Lower leg skin (tissue), 4 donors: ENCODE data around the gene GNB5. TPM values are rescaled to one million over a fixed set of nuclear protein-coding genes. Genes with fewer than 3 reads are reported as not detected.

Experiments used
- DNase-seq, 2 donors: peaks; one replicate each; pipeline ENCODE4 v3.0.0-alpha.2; 2019; ENCODE audit warnings: low spot score in 2 of 2
- H3K4me3 ChIP-seq: fragments of 200-600 bp; sonication (generic); 2 replicates; pipeline ENCODE4 v1.5.1; 2017; ENCODE audit warnings: mild to moderate bottlenecking, low read depth; ENCODE audit not compliant: poor library complexity, severe bottlenecking
- CTCF ChIP-seq, 3 donors: fragments of 450-650 bp; IDR thresholded peaks; one replicate each; pipeline ENCODE4 v1.5.1; 2016; ENCODE audit warnings: antibody characterized with exemption in 3 of 3, mild to moderate bottlenecking in 3 of 3, moderate library complexity in 2 of 3
- POLR2A ChIP-seq, 2 donors: fragments of 450-650 bp; IDR thresholded peaks; one replicate each; pipeline ENCODE4 v1.6.1; 2016 to 2017; ENCODE audit warnings: antibody characterized with exemption in 2 of 2, mild to moderate bottlenecking in 1 of 2, moderate library complexity in 1 of 2
- WGBS, 2 donors: methylation state at CpG; one replicate each; pipeline ENCODE4 v1.1.5; 2018; 5-methylcytosine and 5-hydroxymethylcytosine counted together
- intact Hi-C: fragments of 100-400 bp; cut with DNase I; formaldehyde crosslinking; loops from one replicate; pipeline ENCODE4 v1.15.0; 2023; ENCODE audit warnings: low total_unique reads
- total RNA-seq, 4 donors: library from RNA; depleted of rRNA; stranded (reverse); fragments of >200 nt; gene quantifications; one replicate each; pipeline ENCODE4 v1.1.0, GENCODE V29; 2016

Gene GNB5
- total RNA-seq, 4 donors from 2014 or later = 15.7 to 30.7 (median 21.9) TPM

DNA sequence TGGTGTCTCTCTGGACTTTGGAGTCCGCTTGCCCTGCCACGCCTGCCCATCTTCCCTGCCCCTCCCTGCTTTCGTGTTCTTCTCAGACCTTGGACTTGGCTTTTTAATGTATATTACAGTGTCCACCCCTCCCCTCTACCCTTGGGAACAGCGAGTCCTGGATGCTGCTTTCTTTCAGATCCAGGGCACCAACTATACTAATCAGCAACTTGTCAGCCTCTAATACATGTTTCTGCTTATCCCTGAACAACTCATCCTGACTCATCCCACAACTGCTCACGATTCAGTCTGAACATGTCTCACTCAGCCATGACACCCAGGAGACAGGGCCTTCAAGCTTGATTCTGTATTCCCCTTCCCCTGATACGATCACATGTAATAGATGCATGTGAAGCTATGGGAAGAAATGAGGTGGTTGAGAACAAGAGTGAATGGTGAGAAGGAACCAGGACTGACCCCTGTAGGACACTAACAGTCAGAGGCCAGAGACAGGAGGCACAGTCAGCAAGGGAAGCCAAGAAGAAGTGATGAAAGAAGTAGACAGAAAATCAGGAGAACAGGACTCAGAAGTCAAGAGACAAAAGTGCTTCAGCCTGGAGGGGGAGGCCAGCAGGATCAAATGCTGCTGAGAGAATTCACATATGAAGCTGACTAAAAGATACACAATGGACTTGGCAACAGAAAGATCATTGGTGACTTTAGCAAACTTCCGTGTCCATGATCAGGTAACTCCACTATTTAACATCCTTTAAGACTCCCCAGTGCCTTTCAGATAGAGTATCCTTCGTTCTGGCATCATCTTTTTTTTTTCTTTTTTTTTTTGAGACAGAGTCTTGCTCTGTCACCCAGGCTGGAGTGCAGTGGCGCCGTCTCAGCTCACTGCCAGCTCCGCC is 114.1 kb downstream of the GNB5 start:
- no peak for DNase-seq
- no peak overlapping the region for H3K4me3 ChIP-seq
- 58 to 60% methylated on average over 11 of the region's 11 CpGs for WGBS, 2 donors
- TF ChIP-seq POLR2A (IDR thresholded peaks at IDR 0.05) (no peak), CTCF (IDR thresholded peaks at IDR 0.05) (no peak)
- intact Hi-C loops = no loop called here

DNA sequence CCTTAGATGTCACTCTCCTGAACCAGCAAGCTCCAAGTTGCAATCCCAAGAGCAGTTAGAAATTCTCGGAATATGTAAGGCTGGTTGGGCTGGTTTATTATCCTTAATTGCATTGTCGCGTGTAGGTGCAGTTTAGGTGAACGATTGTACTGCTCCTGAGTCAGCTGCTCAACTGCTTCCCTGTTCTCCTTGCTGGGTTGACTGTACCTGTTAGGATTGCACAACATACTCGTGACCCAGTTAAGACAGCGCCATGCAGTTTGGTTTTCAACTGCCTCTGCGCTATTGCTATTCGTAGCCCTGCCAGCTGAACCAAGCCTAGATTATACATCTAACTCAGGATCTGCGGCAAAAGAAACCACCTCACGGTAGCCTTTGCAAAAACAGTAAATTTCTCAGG is 119.6 kb downstream of the GNB5 start:
- intact Hi-C loops = no loop called here
- WGBS, 2 donors = 55 to 58% methylated on average over 10 of the region's 10 CpGs
- no peak overlapping the region for H3K4me3 ChIP-seq
- TF ChIP-seq CTCF (IDR thresholded peaks at IDR 0.05) (no peak), POLR2A (IDR thresholded peaks at IDR 0.05) (no peak)
- DNase-seq = peak in 1 of 2 donors; percentile 64

DNA sequence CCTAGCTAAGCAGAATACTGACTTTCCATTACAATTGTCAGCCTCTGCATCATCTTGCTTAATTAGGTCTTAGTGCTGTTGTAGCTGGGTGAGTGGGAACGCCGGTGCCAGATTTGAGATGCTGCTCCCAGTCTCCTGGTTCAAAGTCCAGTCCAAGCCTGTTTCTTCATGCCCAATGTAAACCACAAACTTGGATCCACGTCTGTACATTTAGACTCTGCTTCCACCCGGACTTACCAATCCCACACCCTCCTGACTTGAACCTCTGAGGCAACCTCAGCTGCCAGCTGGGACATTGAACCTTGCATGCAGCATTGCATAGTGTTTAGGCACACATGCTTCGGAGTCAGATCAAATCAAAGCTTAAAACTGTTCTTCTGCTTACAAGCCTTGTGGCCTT is 121.6 kb downstream of the GNB5 start:
- intact Hi-C loops = no loop called here
- no peak overlapping the region for H3K4me3 ChIP-seq
- no peak for DNase-seq
- no peak for TF ChIP-seq CTCF (IDR thresholded peaks at IDR 0.05)
- TF ChIP-seq POLR2A (IDR thresholded peaks at IDR 0.05) = no peak
- 65 to 70% methylated on average over 5 of the region's 5 CpGs for WGBS, 2 donors

- no peak for TF ChIP-seq POLR2A (IDR thresholded peaks at IDR 0.05)
- TF ChIP-seq CTCF (IDR thresholded peaks at IDR 0.05) = no peak
- WGBS, 2 donors = 59 to 70% methylated on average over 2 of the region's 2 CpGs
- DNase-seq = no peak
- no peak overlapping the region for H3K4me3 ChIP-seq
- intact Hi-C loops = no loop called here
Measured at GRCh38 chr15:52068004-52068615, 123.1 kb downstream of the GNB5 start.

GRCh38 chr15:52067545-52067926 is 123.7 kb downstream of the GNB5 start:
- intact Hi-C loops = no loop called here
- no peak overlapping the region for H3K4me3 ChIP-seq
- DNase-seq = no peak
- TF ChIP-seq POLR2A (IDR thresholded peaks at IDR 0.05) (no peak), CTCF (IDR thresholded peaks at IDR 0.05) (no peak)
